Glomerular endothelial cell (primary cell): Measurements from ENCODE around the gene TEAD1. TPM values are rescaled to one million over a fixed set of nuclear protein-coding genes. Genes with fewer than 3 reads are reported as not detected.
"Not testable (repeated sequence)": the region's sequence is repeated elsewhere in the genome, so short reads cannot be mapped to it uniquely, and the experiment has no call there.

Experiments
- DNase-seq: peaks from one replicate; pipeline ENCODE4 v3.0.0-alpha.2; 2011; ENCODE audit warnings: low read depth, low spot score; ENCODE audit errors: extremely low read depth
- total RNA-seq: library from RNA; depleted of rRNA; stranded (reverse); fragments of >200 nt; gene quantifications from 2 replicates; pipeline ENCODE4 v1.2.3, GENCODE V29; 2015

TEAD1 gene
- total RNA-seq, 1 donor from 2014 or later = 55.5 TPM

DNA sequence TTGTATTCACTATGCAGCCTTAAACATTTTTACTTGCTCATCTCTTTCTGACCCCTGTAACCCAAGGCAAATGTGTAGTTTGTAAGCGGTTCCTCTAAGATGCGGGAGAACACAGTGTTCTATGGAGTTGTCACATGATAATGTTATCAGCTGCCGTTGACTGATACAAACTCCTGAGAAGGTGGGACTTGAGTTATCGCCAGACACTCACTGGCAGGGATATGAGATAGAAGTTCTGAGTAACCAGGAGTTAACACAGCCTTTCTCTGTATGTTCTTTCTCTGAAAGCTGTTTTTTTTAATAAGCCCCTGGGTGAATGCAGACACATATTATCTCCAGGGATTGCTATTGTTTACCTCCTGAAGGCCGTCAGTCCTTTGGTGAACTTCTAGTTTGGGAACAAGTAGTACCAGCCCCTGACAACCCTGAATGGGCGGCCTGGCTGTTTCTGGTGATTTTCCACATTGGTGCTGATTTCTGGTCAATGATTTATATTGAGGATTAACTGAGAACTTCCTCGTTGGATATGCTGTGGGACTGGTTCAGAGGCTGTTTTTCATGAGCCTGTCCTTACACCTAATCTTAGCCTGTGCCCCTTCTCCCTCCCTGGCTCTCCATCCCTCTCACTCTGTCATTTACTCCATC is 179.6 kb downstream of the TEAD1 start:
- no peak for DNase-seq

DNA sequence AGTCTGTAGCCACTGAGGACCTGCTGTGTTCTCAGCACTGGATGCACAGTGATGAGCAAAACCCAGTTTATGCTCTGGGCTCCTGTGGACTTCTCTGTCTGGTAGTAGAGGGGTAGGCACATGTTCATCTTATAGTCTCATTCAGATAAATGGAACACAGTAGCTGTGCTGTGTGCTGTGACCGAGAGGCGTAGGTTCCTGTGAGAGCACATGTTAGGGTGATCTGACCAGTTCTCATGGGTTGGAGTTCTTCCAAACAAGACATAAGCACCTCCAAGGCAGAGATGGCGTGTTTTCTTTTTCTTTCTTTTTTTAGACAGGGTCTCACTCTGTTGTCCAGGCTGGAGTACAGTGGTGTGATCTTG is 180.1 kb downstream of the TEAD1 start:
- no peak for DNase-seq

DNA sequence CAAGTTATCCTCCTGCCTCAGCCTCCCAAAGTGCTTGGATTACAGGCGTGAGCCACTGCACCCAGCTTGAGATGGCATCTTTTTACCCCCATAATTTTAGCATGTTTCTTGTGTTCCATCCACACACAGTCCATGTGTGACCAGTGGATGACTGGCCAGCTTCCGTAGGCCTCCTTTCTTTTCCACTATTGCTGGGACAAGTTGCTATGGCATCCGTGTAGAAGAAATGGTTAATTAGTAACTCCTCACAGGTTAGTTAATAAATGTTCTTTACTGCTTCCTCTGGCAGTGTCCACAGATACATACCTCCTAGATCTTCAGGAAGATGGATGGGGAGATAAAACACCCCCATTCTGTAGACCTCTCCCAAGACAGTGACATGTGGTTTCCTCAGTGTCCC is 180.6 kb downstream of the TEAD1 start:
- DNase-seq = no peak

- no peak for DNase-seq
These were observed 182.1 kb downstream of the TEAD1 start for GRCh38 chr11:12856338-12856737.

- DNase-seq = no peak
These were observed 183.4 kb downstream of the TEAD1 start for GRCh38 chr11:12857572-12857971.

- DNase-seq = no peak
These were observed 185.8 kb downstream of the TEAD1 start for GRCh38 chr11:12859872-12860657.

DNA sequence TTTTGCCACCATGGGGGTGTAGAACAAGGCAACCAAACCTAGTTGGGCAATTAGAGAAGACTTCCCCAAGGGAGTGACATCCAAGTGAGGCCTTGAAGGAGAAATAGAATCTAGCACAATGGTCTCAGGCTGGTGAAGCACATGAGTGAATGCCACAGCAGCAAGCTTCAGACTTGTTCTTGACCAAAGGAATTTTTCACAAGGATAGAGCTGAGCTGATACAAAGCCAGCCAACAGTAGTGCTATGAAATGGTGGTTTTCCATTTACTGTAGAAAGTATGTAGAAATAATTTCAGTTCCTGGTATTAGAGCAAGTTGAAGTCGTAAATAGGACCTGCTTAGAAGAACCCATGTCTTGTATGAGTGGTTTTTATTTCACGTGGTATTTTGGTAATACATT is 186.6 kb downstream of the TEAD1 start:
- DNase-seq = no peak

GRCh38 chr11:12862696-12863469 is 188.7 kb downstream of the TEAD1 start:
- no peak for DNase-seq

DNA sequence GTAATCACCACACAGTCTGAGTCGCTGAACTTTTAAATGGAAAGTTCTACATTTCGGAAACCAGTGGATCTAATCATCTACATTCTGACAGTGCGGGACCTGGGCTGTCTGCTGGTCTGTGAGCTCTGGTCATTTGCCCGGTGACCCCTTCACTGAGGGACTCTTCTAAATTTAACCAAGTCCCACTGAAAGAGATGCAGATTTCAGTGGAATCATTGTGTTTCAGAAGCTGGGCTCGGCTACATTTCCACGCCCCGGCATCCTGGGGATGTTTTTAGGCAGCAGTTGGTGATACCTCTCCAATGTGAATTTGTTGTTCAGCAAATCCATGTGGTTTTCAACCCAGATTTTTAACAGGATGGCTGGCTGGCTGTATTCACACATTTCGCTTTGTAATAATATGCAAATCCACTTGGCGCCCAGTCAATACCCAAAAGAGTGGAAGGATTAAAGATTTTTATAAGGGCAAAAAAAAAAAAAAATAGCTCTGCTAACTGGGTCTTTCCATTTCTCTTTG is 189.4 kb downstream of the TEAD1 start:
- no peak for DNase-seq

- peak; percentile 98 for DNase-seq
These were observed 190.3 kb downstream of the TEAD1 start for GRCh38 chr11:12864316-12865156.

- DNase-seq = no peak
These were observed 191.8 kb downstream of the TEAD1 start for GRCh38 chr11:12865863-12866595.

DNA sequence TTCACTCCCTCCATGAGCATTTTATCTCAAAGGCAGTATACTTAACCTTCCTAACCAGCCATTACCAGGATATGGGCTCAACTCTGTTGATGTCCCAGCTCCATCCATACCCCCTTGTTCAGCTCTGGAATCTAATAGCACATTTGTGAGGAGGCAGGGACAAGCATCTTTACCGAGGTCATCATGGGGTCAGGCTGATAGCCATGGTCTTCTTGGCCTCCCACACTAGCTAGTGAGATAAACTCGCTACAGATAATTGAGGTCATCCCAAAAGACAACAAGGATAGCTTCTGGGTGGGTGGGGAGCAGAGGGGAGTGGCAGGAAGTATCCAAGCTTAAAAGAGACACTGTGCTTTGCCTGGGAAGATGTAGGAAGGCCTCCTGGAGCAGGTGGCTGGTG is 193.3 kb downstream of the TEAD1 start:
- no peak for DNase-seq

- no peak for DNase-seq
These were observed 194.3 kb downstream of the TEAD1 start for GRCh38 chr11:12868315-12869073.

GRCh38 chr11:12871241-12871640 is 197.0 kb downstream of the TEAD1 start:
- DNase-seq = no peak

GRCh38 chr11:12871788-12872321 is 197.6 kb downstream of the TEAD1 start:
- DNase-seq = no peak

DNA sequence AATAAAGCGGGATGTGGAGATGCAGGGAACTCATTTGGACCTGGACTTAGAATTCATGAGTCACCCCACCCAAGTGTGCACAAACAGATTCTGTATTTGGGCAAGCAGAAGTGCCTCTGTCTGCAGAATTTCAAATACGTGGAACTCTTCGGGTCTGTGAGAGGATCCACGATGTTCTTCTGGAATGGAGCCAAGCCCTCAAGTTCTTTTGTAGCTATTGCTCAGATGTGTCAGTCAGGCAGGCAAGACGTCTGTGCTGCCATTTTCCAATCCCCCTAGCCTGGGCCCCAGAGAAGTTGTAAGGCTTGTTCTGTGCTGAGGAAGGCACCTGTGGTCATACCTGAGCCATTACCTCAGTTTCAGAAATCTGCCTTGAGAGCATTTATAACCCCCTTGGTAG is 202.1 kb downstream of the TEAD1 start:
- DNase-seq = no peak

- DNase-seq = no peak
These were observed 202.8 kb downstream of the TEAD1 start for GRCh38 chr11:12876988-12877387.

DNA sequence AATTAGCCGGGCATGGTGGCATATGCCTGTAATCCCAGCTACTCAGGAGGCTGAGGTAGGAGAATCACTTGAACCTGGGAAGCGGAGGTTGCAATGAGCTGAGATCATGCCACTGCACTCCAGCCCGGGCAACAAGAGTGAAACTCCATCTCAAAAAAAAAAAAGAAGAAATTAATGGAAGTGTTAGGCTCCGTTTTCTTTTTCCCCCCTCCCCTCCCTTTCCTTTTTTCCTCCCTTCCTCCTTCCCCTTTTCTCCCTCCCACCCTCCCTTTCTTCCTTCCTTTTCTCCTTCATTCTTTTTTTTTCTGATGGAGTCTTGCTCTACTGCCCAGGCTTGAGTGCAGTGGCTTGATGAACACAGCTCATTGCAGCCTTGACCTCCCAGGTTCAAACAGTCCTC is 203.3 kb downstream of the TEAD1 start:
- not testable (repeated sequence) for DNase-seq

GRCh38 chr11:12880327-12880726 is 206.1 kb downstream of the TEAD1 start:
- no peak for DNase-seq
